Erythroblast (primary cell): Measurements from ENCODE around the gene ZNF516.
"Not testable (repeated sequence)": the region's sequence is repeated elsewhere in the genome, so short reads cannot be mapped to it uniquely, and the experiment has no call there.

Experiments used
- DNase-seq, 2 experiments: peaks; one replicate each; lab custom pipeline; 2025; lab: John Stamatoyannopoulos, UW
- GATA1 ChIP-seq: IDR thresholded peaks from 2 replicates; pipeline ENCODE4 v1.6.1; 2011; ENCODE audit warnings: low read depth, mild to moderate bottlenecking, control low read depth, low read length, moderate library complexity
- POLR2A ChIP-seq: IDR thresholded peaks from 2 replicates; pipeline ENCODE4 v1.6.1; 2011; ENCODE audit warnings: mild to moderate bottlenecking, low read length

ZNF516 gene

DNA sequence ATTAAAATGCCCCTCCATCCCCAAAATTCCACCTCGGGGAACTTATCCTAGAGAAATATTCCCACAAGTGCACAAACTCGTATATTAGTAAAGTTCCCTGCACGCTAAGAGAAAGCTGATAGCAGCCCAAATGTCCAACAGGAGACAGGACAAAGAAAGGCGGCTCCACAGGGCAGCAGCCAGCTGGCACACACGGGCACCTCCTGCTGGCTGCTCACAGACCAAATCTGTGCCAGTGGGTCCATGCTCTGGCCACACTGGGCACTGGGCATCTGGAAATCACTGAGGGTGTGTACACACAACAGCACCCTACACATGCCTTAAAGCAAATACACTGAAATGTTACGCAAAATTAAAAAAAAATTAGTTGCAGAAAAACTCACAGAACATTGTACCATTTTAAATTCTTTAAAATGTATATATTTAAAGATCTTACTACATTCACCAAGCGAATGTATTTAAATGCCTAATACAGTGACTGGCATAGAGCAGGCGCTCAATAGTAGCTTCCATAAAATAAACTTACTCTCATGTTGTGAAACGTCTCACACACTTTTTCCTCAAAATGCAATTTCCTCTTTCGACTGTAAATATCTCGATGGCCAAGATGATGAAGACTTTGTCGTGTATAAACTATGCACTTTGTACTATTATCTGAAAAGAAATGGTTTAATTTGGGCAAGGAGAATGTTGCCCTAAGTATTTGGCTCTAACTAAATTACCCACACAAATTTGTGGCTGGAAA is 19.4 kb downstream of the ZNF516 start:
- DNase-seq: no peak

DNA sequence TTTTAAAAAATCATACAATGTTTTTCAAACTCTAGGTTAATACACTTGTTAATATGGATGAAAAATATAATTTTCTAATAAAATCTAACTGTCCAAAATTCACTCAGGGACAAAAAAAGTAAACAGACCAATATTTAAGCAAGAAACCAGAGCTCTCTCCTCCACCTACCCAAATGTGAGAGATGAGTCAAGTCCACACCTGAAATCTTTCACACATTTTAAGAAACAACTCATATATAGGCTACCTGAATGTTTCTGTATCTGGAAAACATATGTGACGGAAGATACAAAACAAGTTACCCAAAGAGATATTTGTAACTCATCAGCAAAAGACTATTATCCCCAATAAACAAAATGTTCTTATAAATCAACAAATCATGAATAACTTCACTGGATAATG is 20.2 kb downstream of the ZNF516 start:
- TF ChIP-seq POLR2A: no peak
- no peak for TF ChIP-seq GATA1
- no peak for DNase-seq

More for the DNA sequence above, 19.4 kb downstream of the ZNF516 start:
- no peak for TF ChIP-seq POLR2A
- TF ChIP-seq GATA1: no peak

DNA sequence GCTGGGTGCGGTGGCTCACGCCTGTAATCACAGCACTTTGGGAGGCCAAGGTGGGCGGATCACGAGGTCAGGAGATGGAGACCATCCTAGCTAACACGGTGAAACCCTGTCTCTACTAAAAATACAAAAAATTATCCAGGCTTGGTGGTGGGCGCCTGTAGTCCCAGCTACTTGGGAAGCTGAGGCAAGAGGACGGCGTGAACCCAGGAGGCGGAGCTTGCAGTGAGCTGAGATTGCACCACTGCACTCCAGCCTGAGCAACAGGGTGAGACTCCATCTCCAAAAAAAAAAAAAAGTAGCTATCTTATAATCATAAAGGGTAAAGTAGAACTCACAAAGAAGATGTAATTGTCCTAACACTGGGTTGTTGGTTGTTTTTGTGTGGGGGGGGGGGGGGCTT is 21.5 kb downstream of the ZNF516 start:
- not testable (repeated sequence) for DNase-seq

DNA sequence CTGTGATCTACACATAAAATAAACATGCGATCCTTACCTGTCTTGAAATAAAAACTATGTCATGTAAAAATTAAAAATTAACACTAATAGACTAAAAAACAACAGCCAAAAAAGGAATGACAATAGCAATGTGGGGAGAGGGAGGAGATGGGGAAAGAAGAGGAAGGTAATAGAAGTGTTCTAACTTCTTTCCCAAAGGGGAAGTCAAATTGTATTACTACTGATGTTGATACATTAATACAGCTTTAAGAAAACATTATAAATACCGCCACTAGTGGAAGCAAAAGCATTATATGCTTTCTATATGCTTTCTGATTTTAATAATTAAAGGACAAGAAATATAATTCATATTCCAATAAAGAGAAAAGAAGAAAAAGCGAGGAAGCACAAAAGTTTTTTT is 22.2 kb downstream of the ZNF516 start:
- TF ChIP-seq POLR2A (no peak), GATA1 (no peak)
- no peak for DNase-seq

GRCh38 chr18:76471593-76471992 is 23.4 kb downstream of the ZNF516 start:
- TF ChIP-seq GATA1 (no peak), POLR2A (no peak)
- no peak for DNase-seq

- no peak for TF ChIP-seq GATA1
- no peak for TF ChIP-seq POLR2A
- no peak for DNase-seq
Measured at GRCh38 chr18:76468345-76469304, 26.4 kb downstream of the ZNF516 start.

GRCh38 chr18:76467371-76468190 is 27.5 kb downstream of the ZNF516 start:
- no peak for DNase-seq
- TF ChIP-seq GATA1 (no peak), POLR2A (no peak)

DNA sequence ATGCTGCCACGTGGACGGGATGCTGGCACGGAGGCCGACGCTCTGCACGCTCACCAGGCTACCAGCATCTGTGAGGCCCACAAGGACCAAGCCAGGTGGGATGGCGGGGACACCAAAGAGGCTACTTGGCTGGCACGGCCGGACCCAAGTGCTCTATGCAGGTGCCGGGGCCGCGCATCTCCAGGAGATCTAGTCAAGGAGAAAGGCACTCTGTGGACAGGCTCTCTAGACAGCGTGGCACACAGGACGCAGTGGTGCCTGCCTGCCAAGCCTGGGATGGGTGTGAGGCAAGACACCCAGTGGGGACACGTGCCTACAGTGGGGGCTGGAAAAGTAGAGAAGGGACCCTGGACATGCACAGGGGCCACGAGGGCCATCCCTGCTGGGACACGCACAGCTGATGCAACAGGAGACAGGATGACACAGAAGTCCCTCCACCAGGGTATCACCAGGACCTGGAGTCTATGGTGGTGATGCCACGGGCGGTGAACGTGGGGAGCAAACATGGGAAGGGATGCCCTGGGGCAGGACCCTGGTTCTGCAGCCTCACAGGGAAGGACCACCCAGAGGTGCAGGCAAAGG is 28.5 kb downstream of the ZNF516 start:
- TF ChIP-seq GATA1 (no peak), POLR2A (no peak)
- no peak for DNase-seq

DNA sequence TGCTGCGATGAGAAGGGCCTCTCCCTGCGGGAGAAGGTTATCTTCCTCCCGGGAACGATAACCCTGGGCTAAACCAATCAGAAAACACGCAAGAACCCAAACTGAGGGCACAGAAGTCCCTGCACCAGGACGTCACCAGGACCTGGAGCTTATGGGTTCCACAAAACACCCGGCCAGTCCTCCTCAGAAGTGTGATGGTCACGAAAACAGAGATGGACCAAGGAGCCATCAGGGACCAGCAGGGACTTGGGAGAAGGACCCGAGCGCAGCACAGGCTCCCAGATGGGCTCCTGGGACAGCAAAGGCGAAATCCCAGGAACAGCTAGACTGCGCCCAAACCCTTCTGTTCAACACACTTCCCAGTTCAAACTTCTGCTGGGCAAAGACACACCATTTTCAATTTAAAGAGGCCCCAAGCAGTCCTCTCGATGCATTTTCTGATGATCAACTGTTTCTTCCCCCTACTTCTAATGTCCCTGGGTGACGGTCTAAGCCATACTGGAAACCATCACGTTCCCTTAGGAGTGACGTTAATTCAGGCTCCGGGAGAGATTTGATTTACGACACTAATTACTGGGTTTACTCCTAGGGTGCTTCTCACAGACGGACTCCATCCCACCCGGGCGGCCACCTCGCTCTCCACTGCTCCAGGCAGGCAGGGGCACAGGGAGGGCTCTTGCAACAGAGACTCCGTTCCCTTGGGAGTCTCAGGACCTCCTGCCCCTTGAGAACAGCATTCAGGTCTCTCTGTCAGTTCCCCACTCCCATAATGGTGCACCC is 29.2 kb downstream of the ZNF516 start:
- DNase-seq: no peak
- no peak for TF ChIP-seq POLR2A
- TF ChIP-seq GATA1: no peak

- DNase-seq: no peak
- TF ChIP-seq GATA1 (no peak), POLR2A (no peak)
Measured at GRCh38 chr18:76464281-76465259, 30.5 kb downstream of the ZNF516 start.

DNA sequence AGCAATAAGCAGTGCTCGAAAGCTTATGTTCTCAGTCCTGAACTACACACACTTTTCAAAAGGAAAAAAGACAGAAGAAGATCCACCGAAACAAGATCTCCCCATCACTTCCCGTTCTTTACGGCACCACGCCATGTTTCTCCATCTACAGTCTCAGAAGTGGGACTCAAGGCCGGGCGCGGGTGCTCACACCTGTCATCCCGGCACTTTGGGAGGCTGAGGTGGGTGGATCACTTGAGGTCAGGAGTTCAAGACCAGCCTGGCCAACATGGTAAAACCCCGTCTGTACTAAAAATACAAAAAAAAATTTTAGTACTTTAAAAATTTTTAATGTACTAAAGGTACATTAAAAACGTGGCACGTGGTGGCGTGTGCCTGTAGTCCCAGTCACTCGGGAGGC is 31.2 kb downstream of the ZNF516 start:
- no peak for DNase-seq
- TF ChIP-seq POLR2A (no peak), GATA1 (no peak)
